NT2/D1 (cell line): ENCODE data around the gene RP9.

ENCODE experiments used
- YY1 ChIP-seq: IDR thresholded peaks from 2 replicates; pipeline ENCODE4 v1.6.1; 2011; ENCODE audit not compliant: insufficient read length, insufficient read depth
- ZNF274 ChIP-seq: IDR thresholded peaks from 2 replicates; pipeline ENCODE4 v1.6.1; 2011; ENCODE audit warnings: mild to moderate bottlenecking, low read depth, low read length

DNA sequence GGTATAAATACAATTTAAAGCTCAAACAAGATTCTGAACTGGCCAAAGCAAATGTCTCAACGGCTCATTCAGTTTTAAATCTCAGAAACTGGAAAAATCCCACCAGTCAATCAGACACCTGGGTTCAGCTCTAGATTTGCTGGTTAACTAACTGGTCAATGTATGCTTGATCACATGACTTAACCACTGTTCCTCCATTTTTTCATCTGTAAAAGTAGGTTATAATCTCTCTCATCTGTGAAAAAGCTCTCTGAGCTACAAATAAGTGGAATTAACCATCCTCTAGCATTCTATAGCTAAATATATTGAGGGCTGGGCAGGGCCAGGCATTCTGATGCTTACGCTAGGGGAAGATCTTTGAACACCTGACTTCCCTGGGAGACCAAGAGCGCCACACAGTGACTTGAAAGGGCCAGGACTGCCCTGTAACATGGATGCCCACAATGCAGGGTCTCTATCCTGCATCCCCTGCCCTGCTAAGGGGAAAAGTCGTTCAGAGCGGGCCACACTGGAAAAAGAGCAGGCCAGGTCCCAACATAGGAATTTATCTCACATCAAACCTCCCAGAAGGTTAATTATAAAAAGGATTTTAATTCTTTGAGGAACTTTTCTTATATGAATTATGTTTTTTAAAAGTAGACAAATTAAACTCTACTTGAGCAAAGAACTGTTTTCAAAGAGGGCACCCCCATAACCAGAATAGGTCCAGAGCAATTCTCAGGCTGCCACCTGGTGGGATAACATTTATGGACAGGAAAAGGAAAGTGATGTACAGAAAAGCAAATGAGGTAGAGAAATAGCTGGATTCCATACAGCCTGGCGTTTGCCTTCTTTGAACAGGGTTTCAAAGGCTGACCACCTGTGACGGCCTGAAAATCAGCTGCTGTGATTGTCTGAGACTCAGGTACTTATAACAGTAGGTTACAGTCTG is 1.8 kb downstream of the RP9 start:
- TF ChIP-seq ZNF274 (no peak), YY1 (no peak)
